Psoas muscle (tissue), 8 donors: ENCODE results near the gene ZCCHC7. TPM values are rescaled to one million over a fixed set of nuclear protein-coding genes. Genes with fewer than 3 reads are reported as not detected.

ENCODE experiments used
- ATAC-seq, 4 donors: fragments of 200-7000 bp; cut with Tn5 transposase; one replicate each; pipeline ENCODE4 v1.9.1; 2020; ENCODE audit warnings: moderate library complexity in 3 of 4, mild to moderate bottlenecking in 2 of 4
- DNase-seq, 2 donors: peaks; one replicate each; pipeline ENCODE4 v3.0.0-alpha.2; 2020
- H3K27ac ChIP-seq: fragments of 200-600 bp; one replicate; pipeline ENCODE4 v1.8.0; 2022
- H3K27me3 ChIP-seq, 3 donors: fragments of 200-600 bp in 1 of 3; one replicate each; pipeline versions ENCODE4 v1.6.1 to v1.8.0; 2013 to 2022; ENCODE audit warnings: low read length in 2 of 3, mild to moderate bottlenecking in 2 of 3, moderate library complexity in 1 of 3; ENCODE audit not compliant: insufficient read depth in 3 of 3
- H3K36me3 ChIP-seq, 2 donors: fragments of 200-600 bp in 1 of 2; one replicate each; pipeline versions ENCODE4 v1.6.1 to v1.8.0; 2013 to 2022; ENCODE audit warnings: low read depth in 1 of 2, mild to moderate bottlenecking in 1 of 2, moderate library complexity in 1 of 2; ENCODE audit not compliant: insufficient read depth in 1 of 2
- H3K4me1 ChIP-seq: fragments of 200-600 bp; one replicate; pipeline ENCODE4 v1.8.0; 2022
- H3K4me3 ChIP-seq: fragments of 200-600 bp; one replicate; pipeline ENCODE4 v1.8.0; 2022; ENCODE audit warnings: mild to moderate bottlenecking
- H3K9me3 ChIP-seq: fragments of 200-600 bp; one replicate; pipeline ENCODE4 v1.8.0; 2022
- WGBS, 3 donors: extraction: QIAGEN DNeasy Blood & Tissue Kit; methylation state at CpG; one replicate each; pipeline versions ENCODE4 v1.1.6 to v1.1.7; 2013; 5-methylcytosine and 5-hydroxymethylcytosine counted together
- intact Hi-C, 2 donors: fragments of 100-400 bp; cut with DNase I; formaldehyde crosslinking; loops; one replicate each; pipeline versions ENCODE4 v1.11.0 to v1.14.2; 2022
- polyA plus RNA-seq, 3 donors: library from polyadenylated mRNA; stranded (reverse); fragments of 200-250 nt; gene quantifications; one replicate each; pipeline ENCODE4 v1.2.3, GENCODE V29; 2013
- total RNA-seq, 4 donors: library from RNA; stranded (reverse); fragmentation: NEBNext Ultra II Directional in 2 of 4; extraction: Animal tissue kit (Norgen Biotek cat#: 25700) in 2 of 4; gene quantifications; one replicate each; pipeline versions ENCODE4 v1.2.1 to v1.2.4, GENCODE V29; 2021 to 2023
- TF ChIP-seq, protein P1 (sequence below): fragments of 200-600 bp; IDR thresholded peaks from one replicate; pipeline ENCODE4 v1.8.0; 2022; ENCODE audit warnings: antibody characterized with exemption
- donor health status: healthy with polysubstance abuse.
- donor health status: DM: no; HTN: no; CAD: no; lungs with moderate emphysema.
- donor health status: Bipolar disorder and iron deficiency.
- donor health status: healthy.
- donor health status: DM: yes; HTN: yes; CAD: no.
- donor health status: DM: no; HTN: no; CAD: no.
- donor health status: DM: no; HTN: no; CAD: no.
- donor health status: DM: yes; HTN: yes; CAD: no.

ZCCHC7 gene
- total and polyA plus RNA-seq, 7 donors, result 6.2 to 10.3 (median 7.3) TPM

- no peaks in the 10 kb centered on the region for H3K27me3 ChIP-seq
- no peaks in the 10 kb centered on the region for H3K36me3 ChIP-seq
- no peak for ATAC-seq
- intact Hi-C loops, result no loop called here
- 85% methylated on average over 3 of the region's 3 CpGs for WGBS, 3 donors
- H3K4me3 ChIP-seq, result no peak overlapping the region
- TF ChIP-seq, protein P1, sequence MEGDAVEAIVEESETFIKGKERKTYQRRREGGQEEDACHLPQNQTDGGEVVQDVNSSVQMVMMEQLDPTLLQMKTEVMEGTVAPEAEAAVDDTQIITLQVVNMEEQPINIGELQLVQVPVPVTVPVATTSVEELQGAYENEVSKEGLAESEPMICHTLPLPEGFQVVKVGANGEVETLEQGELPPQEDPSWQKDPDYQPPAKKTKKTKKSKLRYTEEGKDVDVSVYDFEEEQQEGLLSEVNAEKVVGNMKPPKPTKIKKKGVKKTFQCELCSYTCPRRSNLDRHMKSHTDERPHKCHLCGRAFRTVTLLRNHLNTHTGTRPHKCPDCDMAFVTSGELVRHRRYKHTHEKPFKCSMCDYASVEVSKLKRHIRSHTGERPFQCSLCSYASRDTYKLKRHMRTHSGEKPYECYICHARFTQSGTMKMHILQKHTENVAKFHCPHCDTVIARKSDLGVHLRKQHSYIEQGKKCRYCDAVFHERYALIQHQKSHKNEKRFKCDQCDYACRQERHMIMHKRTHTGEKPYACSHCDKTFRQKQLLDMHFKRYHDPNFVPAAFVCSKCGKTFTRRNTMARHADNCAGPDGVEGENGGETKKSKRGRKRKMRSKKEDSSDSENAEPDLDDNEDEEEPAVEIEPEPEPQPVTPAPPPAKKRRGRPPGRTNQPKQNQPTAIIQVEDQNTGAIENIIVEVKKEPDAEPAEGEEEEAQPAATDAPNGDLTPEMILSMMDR, result no peak
- no peak overlapping the region for H3K27ac ChIP-seq
- peaks cover 6% of the 10 kb centered on the region for H3K4me1 ChIP-seq
- DNase-seq, result no peak
- no peaks in the 10 kb centered on the region for H3K9me3 ChIP-seq
These were observed 177.2 kb downstream of the ZCCHC7 start for GRCh38 chr9:37297592-37297991.

GRCh38 chr9:37300620-37301019 lies 180.2 kb downstream of the ZCCHC7 start:
- no peak for DNase-seq
- Histone ChIP-seq H3K9me3 (no peaks in the 10 kb centered on the region), H3K27ac (no peak overlapping the region), H3K4me1 (peaks cover 4% of the 10 kb centered on the region), H3K4me3 (no peak overlapping the region), H3K27me3 (no peaks in the 10 kb centered on the region), H3K36me3 (peaks cover 2 to 18% of the 10 kb centered on the region in 2 donors)
- no peak for ATAC-seq
- TF ChIP-seq, protein P1, result no peak
- 55 to 73% (median 66%) methylated on average over 1 of the region's 1 CpG for WGBS, 3 donors
- intact Hi-C loops, result loop anchor here in 1 of 2 donors (10.0 kb wide), 1 partner anchor 96 kb away; no protein-coding TSS in a partner anchor

DNA sequence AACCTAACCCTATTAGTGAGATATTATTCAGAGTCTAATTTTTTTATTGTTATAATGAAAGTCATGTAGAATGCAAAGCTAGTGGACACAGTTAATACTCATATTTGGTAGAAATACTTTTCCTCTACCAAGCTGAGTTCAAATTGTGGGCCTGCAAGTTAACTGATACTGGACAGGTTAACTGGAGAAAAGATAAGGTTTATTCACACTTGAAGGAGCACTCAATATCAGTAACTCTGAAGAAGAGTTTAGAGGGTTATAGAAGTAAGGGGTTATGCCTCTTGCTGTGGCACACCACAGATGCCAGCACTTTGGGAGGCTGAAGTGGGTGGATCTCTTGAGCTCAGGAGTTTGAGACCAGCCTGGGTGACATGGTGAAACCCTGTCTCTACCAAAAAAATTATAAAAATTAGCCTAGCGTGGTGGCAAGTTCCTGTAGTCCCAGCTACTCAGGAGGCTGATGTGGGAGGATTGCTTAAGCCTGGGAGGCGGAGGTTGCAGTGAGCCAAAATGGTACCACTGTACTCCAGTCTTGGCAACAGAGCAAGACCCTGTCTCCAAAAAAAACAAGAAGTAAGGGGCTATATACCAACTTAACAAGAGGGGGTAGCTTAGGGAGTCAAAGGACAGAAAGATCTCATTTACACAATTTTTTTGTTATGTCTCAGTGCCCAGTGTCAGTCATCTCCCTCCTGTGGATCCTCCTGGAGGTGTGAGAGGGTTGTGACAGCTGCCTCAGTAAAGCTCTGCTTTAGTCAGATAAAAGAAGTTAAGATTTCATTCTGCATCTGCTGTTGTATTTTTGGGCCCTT lies 180.9 kb downstream of the ZCCHC7 start:
- H3K36me3 ChIP-seq, result peaks cover 2 to 24% of the 10 kb centered on the region in 2 donors
- H3K27me3 ChIP-seq, result no peaks in the 10 kb centered on the region
- no peak for ATAC-seq
- no peaks in the 10 kb centered on the region for H3K9me3 ChIP-seq
- peaks cover 4% of the 10 kb centered on the region for H3K4me1 ChIP-seq
- no peak overlapping the region for H3K27ac ChIP-seq
- WGBS, 3 donors, result 93 to 98% (median 94%) methylated on average over 2 of the region's 2 CpGs
- TF ChIP-seq, protein P1, result no peak
- no peak overlapping the region for H3K4me3 ChIP-seq
- no peak for DNase-seq
- intact Hi-C loops, result loop anchor here in 1 of 2 donors (10.0 kb wide), 1 partner anchor 96 kb away; no protein-coding TSS in a partner anchor

DNA sequence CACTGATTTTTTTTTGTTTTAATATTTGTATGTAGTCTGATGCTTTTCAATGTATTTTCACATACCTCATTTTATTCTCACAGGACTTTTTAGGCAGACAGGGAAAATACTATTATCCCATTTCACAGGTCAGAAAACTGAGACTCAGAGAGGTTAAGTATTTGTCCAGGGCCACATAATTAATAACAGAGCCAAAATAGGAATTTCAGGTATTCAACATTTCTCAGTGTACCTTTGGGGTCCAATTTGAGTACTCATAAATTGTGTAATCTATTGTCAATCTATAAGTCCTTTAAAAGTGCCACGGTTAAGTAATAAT lies 181.4 kb downstream of the ZCCHC7 start:
- TF ChIP-seq, protein P1, result no peak

More for the DNA sequence above, 181.4 kb downstream of the ZCCHC7 start:
- H3K4me3 ChIP-seq, result no peak overlapping the region
- no peak for ATAC-seq
- DNase-seq, result no peak
- no peaks in the 10 kb centered on the region for H3K9me3 ChIP-seq
- no peak overlapping the region for H3K27ac ChIP-seq
- 0 to 92% (median 48%) methylated on average over 1 of the region's 1 CpG for WGBS, 3 donors
- H3K36me3 ChIP-seq, result peaks cover 2 to 27% of the 10 kb centered on the region in 2 donors
- intact Hi-C loops, result loop anchor here in 1 of 2 donors (10.0 kb wide), 1 partner anchor 97 kb away; no protein-coding TSS in a partner anchor
- H3K4me1 ChIP-seq, result peaks cover 4% of the 10 kb centered on the region
- no peaks in the 10 kb centered on the region for H3K27me3 ChIP-seq
